PC-9 (cell line): ENCODE measurements around the gene C5orf15.

Source experiments
- EZH2 ChIP-seq: fragments of 200-600 bp; sonication (generic); IDR thresholded peaks from 2 replicates; pipeline ENCODE4 v1.8.0; 2017; ENCODE audit warnings: antibody characterized with exemption, low read depth
- TF ChIP-seq, protein P1 (sequence below): fragments of 200-600 bp; sonication (generic); conservative IDR thresholded peaks from 2 replicates; pipeline ENCODE4 v1.6.1; 2017; ENCODE audit warnings: mixed run types, antibody characterized with exemption, mild to moderate bottlenecking, moderate library complexity

DNA sequence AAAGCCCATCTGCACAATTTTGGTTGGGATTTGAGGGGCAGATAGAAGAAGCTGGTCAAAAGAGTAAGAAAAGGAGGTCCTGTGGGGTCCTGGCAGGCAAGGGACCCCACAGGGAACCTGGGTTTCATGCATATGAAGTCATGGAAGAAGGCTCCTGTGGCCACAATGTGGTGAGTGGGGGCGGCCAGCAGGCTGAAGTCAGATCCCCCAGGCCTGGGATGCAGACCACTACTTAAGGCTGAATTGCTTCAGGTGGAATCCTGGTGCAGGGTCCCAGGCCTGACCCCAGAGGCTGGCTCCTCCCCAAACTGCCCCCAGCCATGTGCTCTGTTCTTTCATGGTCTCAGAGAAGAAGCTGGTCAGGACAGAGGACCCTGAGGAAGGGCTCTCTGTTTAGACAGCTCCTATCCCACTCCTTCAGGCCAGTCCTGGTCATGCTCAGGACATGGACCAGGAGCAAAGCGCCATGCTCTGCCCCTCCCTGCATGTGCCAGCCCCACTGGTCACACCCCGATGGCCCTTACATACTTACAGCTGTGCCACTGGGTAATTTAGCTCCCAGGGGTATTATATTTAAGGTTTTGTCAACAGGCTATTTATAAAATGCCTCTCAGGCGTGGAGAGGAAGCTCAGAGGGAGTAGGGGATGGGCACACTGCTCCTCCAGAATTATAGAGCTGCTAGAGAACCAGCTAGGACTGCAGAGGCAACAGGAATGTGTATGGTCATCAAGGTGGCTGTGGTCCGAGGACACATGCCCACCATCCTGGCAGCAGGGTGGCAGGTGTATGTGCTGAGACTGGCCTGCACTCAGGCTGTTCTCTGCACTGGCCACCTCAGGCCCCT is 33.4 kb downstream of the C5orf15 start:
- TF ChIP-seq EZH2, result no peak
- TF ChIP-seq, protein P1, sequence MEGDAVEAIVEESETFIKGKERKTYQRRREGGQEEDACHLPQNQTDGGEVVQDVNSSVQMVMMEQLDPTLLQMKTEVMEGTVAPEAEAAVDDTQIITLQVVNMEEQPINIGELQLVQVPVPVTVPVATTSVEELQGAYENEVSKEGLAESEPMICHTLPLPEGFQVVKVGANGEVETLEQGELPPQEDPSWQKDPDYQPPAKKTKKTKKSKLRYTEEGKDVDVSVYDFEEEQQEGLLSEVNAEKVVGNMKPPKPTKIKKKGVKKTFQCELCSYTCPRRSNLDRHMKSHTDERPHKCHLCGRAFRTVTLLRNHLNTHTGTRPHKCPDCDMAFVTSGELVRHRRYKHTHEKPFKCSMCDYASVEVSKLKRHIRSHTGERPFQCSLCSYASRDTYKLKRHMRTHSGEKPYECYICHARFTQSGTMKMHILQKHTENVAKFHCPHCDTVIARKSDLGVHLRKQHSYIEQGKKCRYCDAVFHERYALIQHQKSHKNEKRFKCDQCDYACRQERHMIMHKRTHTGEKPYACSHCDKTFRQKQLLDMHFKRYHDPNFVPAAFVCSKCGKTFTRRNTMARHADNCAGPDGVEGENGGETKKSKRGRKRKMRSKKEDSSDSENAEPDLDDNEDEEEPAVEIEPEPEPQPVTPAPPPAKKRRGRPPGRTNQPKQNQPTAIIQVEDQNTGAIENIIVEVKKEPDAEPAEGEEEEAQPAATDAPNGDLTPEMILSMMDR, result no peak
